ENCODE data around the gene SSTR4.
"Not testable (repeated sequence)": the region's sequence is repeated elsewhere in the genome, so short reads cannot be mapped to it uniquely, and the experiment has no call there.

The SSTR4 gene, protein sequence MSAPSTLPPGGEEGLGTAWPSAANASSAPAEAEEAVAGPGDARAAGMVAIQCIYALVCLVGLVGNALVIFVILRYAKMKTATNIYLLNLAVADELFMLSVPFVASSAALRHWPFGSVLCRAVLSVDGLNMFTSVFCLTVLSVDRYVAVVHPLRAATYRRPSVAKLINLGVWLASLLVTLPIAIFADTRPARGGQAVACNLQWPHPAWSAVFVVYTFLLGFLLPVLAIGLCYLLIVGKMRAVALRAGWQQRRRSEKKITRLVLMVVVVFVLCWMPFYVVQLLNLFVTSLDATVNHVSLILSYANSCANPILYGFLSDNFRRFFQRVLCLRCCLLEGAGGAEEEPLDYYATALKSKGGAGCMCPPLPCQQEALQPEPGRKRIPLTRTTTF

DNA sequence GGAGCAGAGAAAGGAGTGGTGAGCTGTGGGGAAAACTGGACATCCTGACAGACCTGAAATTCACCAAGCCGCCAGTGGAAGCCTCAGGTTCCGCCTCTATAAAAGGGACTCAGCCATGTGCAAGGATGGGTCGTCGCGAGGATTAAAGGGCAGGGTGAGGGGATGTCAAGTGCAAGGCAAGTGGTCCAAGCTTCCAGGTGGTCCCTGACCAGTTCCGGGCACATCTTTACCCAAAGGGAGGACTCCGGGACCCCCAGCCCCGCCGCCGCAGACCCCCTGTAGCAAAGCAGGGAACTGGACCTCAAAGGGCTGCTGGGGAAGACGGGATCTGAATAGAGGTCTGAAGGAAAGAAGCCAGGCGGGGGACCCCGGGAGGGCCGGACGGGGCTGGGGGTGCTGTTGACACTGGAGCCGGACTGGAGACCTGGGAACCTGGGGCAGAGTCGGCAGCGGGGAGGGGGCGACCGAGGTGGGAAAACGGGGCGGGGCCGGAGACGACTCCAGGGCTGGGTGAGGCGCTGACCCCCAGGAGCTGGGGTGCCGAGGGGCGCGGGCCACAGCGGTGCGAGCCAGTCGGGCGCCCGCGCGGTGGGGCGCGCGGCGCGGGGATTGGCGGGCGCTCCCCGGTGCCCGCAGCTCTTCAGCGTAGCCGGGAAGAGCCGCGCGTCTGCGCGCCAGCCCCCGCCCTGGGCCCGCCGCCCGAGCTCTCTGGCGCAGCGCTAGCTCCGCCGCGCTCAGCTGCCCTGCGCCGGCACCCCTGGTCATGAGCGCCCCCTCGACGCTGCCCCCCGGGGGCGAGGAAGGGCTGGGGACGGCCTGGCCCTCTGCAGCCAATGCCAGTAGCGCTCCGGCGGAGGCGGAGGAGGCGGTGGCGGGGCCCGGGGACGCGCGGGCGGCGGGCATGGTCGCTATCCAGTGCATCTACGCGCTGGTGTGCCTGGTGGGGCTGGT is at the start of gene SSTR4:
SSTR4 (plus strand) TSS at position 592 of the 951 bp plus-strand sequence; CDS start at position 764, 172 bp downstream.
- DNase-seq = no peak

DNA sequence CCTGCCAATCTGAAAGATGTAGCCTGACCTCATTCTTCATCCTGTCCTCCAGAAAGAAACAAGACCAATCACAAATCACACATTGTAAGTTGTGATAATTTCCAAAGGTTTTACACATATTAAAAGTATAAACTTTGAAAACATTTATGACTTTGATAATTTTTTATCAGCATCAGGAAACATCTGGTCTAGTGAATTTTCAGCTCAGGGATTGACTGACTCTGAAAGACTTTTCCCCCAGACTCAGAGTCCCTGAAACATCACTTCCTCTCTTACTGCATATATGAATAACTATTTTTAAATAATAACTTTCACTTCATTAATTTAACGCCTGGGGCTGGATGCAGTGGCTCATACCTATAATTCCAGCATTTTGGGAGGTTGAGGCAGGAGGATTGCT is 48.5 kb upstream of the SSTR4 start:
- no peak for DNase-seq

DNA sequence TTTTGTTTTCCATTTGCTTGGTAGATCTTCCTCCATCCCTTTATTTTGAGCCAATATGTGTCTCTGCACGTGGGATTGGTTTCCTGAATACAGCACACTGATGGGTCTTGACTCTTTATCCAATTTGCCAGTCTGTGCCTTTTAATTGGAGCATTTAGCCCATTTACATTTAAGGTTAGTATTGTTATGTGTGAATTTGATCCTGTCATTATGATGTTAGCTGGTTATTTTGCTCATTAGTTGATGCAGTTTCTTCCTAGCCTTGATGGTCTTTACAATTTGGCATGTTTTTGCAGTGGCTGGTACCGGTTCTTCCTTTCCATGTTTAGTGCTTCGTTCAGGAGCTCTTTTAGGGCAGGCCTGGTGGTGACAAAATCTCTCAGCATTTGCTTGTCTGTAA is 43.7 kb upstream of the SSTR4 start:
- not testable (repeated sequence) for DNase-seq

DNA sequence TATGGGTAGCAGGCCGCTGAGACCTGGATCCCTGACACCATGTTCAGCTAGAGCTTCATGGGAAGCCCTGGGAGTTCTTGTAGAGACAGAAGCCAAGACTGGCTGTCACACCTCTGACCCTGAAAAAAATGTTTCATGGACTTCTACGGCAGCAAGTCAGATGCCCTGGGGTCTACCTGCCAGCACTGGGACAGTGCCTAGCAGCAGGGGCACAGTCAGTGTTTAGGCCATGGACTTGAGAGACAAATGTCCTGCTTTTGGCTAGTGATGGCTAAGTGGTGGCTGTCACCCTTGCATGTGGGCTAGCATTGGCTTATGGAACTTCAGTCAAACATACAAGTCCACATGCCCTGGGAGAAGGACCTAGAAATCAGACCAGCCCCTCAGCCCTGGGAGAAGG is 41.3 kb upstream of the SSTR4 start:
- DNase-seq = no peak

DNA sequence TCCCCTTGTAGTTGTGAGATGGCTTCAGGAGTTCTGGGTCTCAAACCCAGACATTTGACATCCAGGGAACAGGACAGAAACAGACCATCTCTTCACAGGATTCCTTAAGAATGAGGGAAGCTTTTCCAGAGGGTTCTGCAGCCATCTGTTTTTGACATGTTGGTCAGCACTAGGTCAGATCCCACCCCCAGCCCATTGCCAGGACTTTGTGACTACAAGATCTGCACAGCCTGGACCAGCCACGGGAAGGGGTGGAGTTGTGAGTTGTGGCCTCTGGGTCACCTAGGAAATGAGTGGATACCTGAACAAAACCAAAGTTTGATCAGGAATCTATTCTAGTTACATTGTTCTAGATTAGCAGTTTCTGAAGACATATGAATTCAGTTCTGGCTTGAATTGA is 39.2 kb upstream of the SSTR4 start:
- no peak for DNase-seq

DNA sequence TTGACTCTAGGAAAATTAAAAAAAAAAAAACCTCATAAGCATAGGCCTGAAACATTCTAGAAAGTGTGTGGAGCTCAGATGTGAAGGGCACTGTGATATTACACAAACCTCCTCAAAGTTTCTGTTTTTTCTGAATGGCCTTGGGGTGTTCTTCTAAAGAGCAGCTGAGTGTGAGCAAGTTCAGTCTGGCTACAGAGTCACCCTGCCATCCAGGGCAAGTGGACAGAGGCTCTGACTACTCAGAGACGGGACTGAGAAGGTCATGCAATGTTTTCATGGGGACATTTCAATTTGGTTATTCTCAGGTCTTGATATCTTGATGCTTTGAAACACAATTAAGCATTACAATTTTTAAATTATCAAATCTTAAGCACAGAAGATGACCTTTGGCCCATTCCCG is 36.6 kb upstream of the SSTR4 start:
- DNase-seq = no peak

DNA sequence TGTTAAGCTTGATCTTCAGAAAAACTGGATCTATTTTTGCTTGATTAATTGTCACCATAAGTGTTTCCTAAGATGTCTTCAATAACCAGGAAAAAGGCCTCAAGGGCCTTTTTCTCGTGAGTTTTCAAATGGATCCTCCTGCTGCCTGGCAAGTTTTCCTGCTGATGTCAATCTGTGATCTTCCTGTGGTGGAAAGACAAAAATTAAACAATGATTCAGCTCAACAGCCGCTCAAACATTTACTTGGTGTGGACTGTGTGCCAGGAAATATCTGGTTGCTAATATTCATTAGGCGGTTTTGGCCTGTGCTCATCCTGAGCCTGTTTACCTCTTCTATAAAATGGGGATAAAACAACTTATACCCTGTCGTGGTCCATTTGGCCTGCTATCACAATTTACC is 35.4 kb upstream of the SSTR4 start:
- DNase-seq = no peak

DNA sequence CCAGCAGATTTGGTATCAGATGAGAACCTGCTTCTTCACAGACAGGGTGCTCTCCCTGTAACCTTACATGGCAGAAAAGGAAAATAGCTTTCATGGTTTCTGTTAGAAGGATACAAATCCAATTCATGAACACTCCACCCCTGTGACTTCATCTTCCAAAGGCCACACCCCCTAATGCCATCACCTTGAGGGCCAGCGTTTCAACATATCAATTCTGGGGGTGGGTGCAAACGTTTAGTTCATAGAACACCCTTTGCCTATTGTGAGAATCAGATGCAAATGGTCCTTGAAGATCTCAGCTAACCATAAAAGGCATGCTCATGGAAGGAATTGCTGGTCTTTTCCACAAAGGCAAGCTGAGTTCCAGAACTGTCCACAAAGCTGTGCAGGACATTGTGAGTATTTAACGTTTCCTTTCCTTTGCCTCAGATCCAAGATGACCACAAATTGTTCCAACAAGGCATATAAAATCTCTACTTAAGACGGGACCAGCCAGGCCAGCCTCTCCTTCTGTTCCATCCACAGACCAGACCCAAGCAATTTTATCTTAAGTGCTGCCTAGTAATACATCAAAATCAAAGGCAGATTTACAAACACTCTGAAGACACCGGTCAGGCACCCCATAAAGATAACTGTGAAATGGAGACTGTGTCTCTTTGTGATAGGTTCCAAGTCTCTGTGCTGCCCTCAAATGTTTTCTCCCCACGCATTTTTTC is 34.7 kb upstream of the SSTR4 start:
- no peak for DNase-seq

DNA sequence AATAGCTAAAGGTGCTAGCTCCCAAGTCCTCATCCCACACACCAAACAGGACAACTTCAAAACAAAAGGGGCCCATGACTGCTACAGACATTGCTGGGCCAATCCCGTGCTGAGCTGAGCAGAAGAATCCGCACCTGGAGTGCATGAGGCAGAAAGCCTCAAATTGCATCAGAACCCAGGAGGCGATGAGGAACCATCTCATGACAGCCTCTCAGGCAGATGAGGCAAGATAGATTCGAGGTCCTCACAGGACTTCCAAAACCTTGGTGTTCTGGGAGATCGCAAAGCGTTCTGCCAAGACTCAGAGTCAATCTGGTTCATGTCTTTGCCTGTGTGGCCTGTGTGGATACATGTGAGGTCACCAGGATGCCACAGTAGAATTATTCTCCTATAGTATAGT is 32.8 kb upstream of the SSTR4 start:
- DNase-seq = no peak

DNA sequence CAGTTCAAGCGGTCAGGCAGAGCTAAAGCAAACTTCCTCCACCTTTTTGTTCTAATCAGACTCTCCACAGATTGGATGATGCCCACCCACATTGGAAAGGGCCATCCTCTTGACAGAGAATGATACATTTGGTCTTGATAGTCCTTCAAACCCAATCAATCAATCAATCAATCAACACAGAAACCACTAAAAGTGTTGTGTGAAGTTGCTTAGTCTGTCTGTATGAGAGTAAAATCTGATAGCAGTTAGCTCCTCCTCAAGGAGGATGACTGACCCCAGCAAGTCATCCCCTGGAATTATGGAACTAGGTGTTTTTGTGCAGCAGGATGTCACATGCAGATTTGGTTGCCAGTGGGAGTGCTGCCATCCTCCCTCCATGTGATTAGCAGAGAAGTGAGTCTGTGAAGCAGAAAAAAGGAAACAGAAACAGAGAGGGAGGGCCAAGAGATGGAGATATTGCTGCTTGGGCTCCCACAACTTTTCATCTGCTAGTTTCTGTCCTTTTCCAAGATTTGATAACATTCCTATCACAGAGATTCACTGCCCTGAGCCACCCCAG is 32.0 kb upstream of the SSTR4 start:
- DNase-seq = no peak

DNA sequence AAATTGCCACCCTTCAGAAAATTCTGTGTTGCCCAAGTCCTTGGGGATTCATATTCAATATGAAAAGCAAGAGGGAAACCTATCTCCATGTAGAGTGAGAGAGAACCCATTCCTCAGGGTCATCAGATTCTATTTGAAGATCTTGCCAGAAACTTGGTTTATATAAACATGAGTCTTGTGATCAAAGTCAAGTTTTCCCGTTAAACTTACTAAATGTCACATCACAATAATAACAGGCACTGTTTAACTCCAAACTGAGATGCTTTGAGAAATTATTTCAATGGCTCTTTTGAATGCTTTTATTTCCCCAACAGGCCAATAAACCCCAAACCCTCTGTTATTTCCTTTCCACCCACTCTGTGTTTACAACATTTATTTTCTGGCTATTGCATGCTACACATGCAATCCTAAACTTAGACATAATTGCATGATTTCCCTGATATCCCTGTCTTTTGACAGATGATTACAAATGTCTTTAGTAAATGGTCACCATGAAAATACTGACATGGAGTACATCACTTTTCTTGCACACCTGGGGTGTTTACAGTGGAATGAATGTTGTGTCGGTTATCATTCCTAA is 31.1 kb upstream of the SSTR4 start:
- no peak for DNase-seq

DNA sequence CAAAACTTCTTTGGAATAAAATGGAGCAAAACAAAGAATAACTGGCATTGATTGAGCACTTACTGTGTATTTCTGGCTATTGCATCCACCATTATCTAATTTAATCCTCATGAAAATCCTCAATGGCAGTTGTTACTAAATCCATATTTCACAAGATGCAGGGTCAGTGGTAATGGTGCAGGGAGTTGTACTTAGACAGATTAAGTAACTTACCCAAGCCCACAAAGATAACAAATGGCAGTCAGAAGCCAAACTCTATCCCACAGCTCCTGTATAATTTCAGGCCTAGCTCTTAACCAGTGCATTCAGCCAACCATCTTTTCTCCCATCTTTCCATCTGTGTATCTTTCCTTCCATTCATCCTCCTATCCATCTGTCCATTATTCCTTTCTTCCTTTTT is 29.3 kb upstream of the SSTR4 start:
- no peak for DNase-seq

DNA sequence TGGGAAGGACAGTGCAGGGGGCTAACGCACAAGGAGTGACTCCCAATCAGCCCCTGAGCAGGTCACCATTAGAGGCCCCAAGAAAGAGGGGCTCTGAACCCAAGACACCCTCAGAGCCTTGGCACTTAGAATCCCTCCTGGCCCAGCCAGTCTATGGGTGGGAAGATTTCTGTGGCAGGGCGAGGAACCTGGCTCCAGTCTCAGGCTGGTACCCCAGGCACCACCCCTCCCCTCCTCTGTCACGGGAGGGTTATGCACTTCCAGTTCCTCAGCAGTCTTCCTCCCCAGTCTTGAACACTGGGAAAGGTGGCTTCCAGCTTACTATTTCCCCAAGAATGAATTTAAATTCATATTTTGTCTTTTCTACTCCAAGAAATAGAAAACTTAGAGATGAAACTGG is 27.6 kb upstream of the SSTR4 start:
- DNase-seq = no peak

DNA sequence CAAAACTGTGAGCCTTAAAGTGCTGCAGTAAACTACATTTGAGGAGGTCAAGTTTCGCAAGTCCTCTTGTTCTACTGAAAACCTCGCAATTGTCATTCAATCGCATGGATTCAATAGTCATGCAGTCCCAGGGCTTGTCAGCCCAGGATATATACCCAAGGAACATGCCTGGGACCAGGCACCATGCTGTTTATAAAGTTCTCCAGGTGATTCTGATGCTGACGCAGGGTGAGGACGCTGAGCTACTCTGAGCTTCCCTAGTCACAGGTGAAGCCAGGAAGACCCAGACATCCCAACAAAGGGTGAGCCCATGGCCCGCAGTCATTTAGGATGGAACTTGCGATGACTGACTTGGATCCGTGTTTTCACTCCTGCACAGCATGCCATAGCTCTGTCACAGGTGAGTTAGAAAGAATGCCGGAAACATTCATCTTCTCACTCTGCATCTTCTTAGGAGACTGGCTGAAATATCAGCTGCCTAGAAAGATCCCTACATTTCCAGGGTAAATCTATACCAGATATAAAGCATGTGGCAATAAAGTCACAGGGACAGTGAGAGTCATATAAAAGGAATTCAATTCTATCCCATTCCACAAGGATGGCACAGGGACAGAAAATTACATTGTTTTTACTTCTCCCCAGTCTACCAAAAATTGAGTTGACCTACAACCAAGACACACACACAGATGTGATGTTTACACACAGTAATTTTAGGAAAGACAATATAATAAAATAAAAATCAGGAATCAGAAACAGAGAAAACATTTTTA is 27.0 kb upstream of the SSTR4 start:
- no peak for DNase-seq

DNA sequence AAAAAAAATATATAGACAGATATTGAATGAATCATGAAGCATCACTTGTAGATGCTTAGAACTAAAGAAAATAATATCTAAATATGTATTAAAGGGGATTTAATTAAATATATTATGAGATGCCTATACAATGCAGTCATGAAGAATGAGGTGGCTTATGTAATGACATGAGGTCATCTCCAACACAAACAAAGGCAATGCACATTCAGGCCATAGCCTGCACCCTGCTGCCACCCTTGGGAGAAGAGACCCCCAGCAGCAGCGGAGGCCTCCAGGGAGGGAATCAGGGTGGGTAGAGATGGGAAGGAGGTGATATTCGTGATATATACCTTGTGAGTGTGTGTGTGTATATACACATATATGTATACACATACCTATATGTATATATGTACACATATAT is 26.4 kb upstream of the SSTR4 start:
- DNase-seq = no peak

DNA sequence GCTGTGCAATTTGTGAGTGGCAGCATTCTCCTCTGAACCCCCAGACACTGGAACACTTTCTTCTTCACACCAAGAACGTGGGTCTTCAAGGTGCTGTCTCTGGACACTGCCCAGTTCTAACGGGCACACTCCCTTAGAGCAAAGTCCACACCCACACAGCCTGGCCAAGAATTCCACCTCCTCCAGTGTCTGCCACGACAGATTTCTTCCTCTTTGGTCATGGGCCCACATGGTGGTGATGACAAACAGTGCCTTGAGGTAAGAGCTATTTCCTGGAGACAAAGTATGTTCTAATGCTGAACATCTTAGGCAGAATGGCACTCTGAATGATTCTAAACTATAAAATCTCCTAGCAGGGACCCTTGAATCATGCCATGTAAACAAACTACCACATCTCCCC is 25.5 kb upstream of the SSTR4 start:
- no peak for DNase-seq

DNA sequence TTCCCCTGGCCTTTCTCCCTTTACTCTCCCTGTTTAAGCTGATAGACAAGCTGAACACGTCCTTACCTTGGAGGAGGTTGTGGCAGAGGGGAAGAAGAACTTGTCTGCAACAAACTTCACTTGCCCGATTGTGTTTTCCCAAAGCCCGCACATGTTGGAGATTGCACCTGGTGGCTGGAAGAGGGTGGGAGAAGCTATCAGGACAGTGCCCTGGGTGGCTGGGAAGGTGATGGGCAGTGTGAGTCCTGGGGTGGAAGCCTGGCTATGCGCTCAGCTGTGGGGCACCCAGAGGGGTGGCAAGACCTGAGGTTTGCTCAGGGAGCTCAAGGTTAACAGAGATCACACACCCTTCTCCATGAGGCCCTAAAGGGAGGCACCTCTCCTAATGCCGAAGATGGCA is 25.0 kb upstream of the SSTR4 start:
- DNase-seq = no peak

DNA sequence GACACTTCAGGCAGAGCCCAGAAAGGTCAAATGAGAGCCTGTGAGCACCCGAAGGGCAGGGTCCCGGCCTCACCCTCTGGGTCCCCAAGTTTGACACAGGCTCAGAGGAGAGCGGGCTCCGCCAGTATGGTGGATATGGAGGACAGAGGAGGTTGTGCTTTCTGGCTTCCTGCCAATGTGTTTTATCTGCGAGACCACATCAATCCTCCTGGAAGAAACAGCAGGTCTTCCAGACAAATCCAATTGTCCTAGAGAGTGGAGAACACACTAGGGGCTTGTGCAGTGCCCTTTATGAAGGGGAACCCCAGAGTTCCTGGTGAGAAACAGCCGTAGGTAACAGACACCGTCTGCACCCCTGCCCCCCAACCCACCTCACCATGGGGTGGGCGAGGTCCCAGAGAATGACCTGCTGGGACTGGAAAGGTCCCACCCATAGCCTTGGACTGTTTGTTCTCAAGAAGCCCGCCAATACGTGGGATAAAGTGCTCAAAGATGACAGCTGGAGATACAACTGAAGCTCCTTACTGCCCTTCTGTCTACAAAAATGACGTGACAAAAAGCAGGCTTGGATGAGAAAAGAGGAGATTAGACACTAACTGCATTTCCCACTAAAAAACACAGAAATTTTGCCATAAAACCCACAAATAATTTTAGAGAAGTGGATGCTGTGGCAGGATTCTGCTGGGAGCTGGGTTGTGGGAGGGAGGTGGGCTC is 23.9 kb upstream of the SSTR4 start:
- DNase-seq = no peak

DNA sequence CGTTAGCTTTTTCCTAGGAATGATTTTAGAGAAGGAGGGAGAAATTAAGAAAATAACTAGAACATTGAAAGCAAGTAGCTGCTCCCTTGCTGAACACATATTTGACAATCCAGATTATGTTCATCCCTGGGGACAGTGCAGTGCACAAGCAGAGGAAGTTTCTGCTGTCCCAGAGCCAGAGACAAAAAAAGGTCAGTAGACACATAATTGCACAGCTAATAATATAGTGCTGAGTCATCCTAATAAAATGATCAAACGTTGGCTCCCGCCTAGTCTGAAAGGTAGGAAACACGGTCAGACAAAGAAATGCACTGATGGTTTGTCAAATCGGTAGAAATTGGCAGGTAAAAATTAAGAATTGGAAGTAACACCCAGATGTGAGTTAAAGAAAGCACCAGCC is 21.7 kb upstream of the SSTR4 start:
- DNase-seq = no peak

DNA sequence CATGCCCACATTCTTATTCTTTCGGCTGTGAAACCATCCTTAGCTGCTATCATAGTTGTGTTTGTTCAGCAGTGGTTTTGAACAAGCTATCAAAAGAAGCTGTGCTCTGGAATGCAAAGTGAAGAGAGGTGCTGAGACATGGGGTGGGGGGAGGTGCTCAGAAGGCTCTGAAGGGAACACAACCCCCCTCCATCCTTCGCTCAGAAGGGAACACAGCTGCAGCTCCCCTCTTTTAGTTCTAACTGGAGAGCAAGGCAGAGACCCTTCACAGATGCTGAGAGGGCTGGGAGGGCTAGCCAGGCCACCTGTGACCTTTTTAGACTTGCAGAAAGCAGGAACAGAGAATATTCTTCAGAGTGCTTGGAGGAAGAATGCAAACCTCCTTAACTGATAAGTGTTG is 17.6 kb upstream of the SSTR4 start:
- no peak for DNase-seq

DNA sequence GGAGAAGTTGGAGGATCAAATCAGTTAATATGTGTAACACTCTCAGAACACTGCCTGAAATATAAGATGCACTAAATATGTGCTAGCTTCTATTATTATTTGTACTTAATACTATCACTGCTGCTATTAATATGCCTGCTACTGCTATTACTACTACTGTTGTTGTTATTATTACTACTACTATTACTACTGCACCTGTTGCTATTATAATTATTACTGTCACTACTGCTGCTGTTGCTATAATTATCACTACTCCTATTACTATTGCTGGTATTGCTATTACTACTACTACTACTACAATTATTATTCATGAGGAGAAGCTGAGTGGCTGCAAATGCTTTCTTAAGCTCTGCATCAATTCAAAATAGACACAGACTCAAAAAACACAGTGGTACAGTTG is 16.7 kb upstream of the SSTR4 start:
- no peak for DNase-seq

Measured in activated naive CD4-positive, alpha-beta T cell treated with anti-CD3 and anti-CD28 coated beads, Interleukin-2, amount 50 U/mL, for 16 hours (primary cell).